HG03066 (cell line): ENCODE results near the gene CD40LG.

Experiments used
- ATAC-seq: cut with Tn5 transposase; IDR thresholded peaks from one replicate; pipeline ENCODE4 v1.9.1; 2021; ENCODE audit warnings: low read depth; ENCODE audit not compliant: unreplicated experiment

Gene CD40LG

DNA sequence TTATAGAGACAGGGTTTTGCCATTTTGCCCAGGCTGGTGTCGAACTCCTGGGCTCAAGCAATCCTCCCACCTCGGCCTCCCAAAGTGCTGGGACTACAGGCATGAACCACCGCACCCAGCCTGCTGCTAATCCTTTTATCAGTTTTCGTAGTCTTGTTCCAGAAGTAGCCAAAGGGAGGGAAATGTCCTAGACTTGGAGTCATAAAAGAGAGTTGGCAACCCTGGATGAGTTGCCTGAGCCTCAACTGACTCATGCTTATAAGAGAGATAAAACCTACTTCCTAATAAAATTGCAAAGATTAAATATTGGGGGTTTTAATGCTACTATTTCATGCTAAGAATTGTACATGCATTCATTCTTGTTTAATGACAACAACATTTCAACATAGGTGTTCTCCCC lies 44.3 kb downstream of the CD40LG start:
- no peak for ATAC-seq

DNA sequence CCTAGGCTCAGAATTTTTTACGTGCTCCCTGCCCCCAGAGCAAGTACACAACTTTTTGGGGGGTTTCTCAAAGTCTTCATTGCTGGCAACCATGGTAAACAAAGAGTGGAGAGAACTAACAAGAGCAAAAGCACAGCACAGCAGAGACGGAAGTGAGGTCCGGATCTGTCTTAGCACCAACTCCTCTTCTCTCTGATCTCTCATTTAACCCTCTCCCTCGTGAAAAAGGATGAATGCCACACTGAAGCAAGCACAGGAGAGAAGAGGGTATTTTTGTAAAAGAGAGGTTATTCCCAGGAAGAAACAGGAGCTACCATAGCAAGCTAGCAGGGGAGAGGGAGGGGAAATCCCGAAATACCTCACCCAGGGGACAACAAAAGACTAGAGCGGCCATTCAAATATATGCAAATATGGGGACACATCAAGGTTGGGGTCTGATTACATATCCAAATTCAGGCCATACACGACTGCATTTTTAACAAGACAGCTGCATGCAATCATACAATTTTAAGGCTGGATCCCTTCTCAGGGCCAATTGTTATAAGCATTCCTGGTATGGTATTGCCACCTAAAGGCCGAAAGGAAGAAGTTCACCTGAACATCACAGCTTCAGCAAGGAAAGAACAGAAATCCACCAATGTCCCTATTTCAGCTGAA lies 46.6 kb downstream of the CD40LG start:
- no peak for ATAC-seq

DNA sequence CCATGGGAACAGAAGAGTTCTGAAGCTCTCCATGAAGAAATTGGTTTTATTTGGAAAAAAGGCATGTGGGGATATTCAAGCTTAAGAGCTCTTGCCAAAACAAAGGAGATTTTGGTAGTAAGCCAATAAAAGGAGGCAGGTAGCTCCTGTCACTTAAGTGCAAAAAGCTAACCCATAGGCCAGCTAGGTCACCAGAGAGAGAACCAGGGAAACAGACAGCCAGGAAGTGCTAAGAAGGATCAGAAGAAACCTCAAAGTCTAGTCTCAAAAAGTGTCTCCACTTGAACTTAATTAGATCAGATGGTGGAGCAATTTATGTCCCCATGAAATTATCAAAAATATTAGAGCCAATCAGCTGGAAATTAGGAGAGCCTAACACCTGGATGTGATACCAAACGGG lies 49.2 kb downstream of the CD40LG start:
- no peak for ATAC-seq

DNA sequence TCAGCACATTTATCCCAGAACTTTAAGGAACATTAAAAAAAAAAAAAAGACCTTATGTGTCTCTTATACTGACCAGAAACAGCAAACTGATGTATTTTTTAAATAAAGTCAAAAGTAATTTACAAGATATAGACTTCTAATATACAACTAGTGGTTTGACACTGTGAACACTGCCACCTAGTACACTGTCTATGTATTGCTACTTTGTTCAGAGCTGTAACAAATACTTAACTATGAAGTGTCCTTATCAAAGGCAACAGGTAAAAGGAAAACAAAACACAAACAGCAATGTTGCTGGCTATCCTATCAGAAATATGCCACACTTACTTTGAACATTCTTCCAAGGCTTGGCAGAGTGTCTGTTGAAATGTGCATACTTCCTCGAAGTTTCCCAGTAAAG lies 60.4 kb downstream of the CD40LG start:
- ATAC-seq, result no peak
